SK-N-SH (cell line): ENCODE data around the gene PHF12. TPM values are rescaled to one million over a fixed set of nuclear protein-coding genes. Genes with fewer than 3 reads are reported as not detected.

Experiments
- CTCF ChIA-PET: fragments of 300-600, 350-600 bp; formaldehyde crosslinking; extraction: SDS; loops from one replicate; lab custom pipeline; 2021; lab: Yijun Ruan, JAX
- POLR2A ChIA-PET: fragments of 350-600 bp; sonication (Branson Sonifier 250); formaldehyde crosslinking; extraction: SDS; loops from one replicate; lab custom pipeline; 2020; ENCODE audit warnings: antibody characterized with exemption, inconsistent platforms; lab: Yijun Ruan, JAX
- DNase-seq: peaks from one replicate; pipeline ENCODE4 v3.0.0; 2012
- H2AFZ ChIP-seq: fragments of 200-600 bp; sonication (generic); 2 replicates; pipeline ENCODE4 v1.8.1; 2016; ENCODE audit warnings: antibody characterized with exemption, mild to moderate bottlenecking, low read depth
- H3F3A ChIP-seq: fragments of 200-600 bp; sonication (generic); replicated peaks from 2 replicates; pipeline ENCODE3; 2016; ENCODE audit warnings: antibody characterized with exemption, mild to moderate bottlenecking; ENCODE audit not compliant: insufficient read depth
- H3K27ac ChIP-seq, 2 experiments: fragments of 200-500 bp in 1 of 2; fragments of 200-600 bp in 1 of 2; sonication (Bioruptor generic) in 1 of 2; sonication (generic), shearing (Covaris generic) in 1 of 2; 2 replicates each; pipeline versions ENCODE4 v1.5.1 to v1.6.1; 2014 to 2016; ENCODE audit warnings: low read depth in 2 of 2, inconsistent platforms in 1 of 2, low read length in 1 of 2, mild to moderate bottlenecking in 1 of 2, mixed read lengths in 1 of 2
- H3K27me3 ChIP-seq: fragments of 200-600 bp; sonication (generic), shearing (Covaris generic); 2 replicates; pipeline ENCODE4 v1.6.1; 2016; ENCODE audit warnings: mixed run types; ENCODE audit not compliant: insufficient read depth
- H3K36me3 ChIP-seq, 2 experiments: fragments of 200-500 bp in 1 of 2; fragments of 200-600 bp in 1 of 2; sonication (Bioruptor generic) in 1 of 2; sonication (generic) in 1 of 2; replicated peaks in 1 of 2; 2 replicates each; pipeline versions ENCODE3 to v1.5.1; 2014 to 2016; ENCODE audit warnings: low read length in 1 of 2, mild to moderate bottlenecking in 1 of 2; ENCODE audit not compliant: insufficient read depth in 2 of 2, control insufficient read depth in 1 of 2
- H3K4me1 ChIP-seq, 2 experiments: fragments of 200-500 bp in 1 of 2; fragments of 200-600 bp in 1 of 2; sonication (Bioruptor generic) in 1 of 2; sonication (generic), shearing (Covaris generic) in 1 of 2; 2 replicates each; pipeline versions ENCODE4 v1.5.1 to v1.6.1; 2014 to 2016; ENCODE audit warnings: low read depth in 1 of 2, low read length in 1 of 2, mixed run types in 1 of 2; ENCODE audit not compliant: insufficient read depth in 2 of 2, control insufficient read depth in 1 of 2
- H3K4me2 ChIP-seq: fragments of 200-600 bp; sonication (generic), shearing (Covaris generic); 2 replicates; pipeline ENCODE4 v1.6.1; 2017; ENCODE audit warnings: mixed run types
- H3K4me3 ChIP-seq, 2 experiments: fragments of 200-500 bp in 1 of 2; fragments of 200-600 bp in 1 of 2; sonication (Bioruptor generic) in 1 of 2; sonication (generic), shearing (Covaris generic) in 1 of 2; 2 replicates each; pipeline versions ENCODE4 v1.5.1 to v1.8.1; 2014 to 2016; ENCODE audit warnings: low read depth in 2 of 2, inconsistent platforms in 1 of 2, low read length in 1 of 2, mild to moderate bottlenecking in 1 of 2, mixed read lengths in 1 of 2, moderate library complexity in 1 of 2
- H3K79me2 ChIP-seq: fragments of 200-600 bp; sonication (generic); 2 replicates; pipeline ENCODE4 v1.8.1; 2017; ENCODE audit warnings: mild to moderate bottlenecking; ENCODE audit not compliant: insufficient read depth
- H3K9ac ChIP-seq: fragments of 200-600 bp; sonication (generic); 2 replicates; pipeline ENCODE4 v1.6.1; 2017; ENCODE audit warnings: mixed run types
- H3K9me2 ChIP-seq: fragments of 200-600 bp; sonication (generic); 2 replicates; pipeline ENCODE4 v1.6.1; 2017; ENCODE audit warnings: mixed run types
- H3K9me3 ChIP-seq: fragments of 200-600 bp; sonication (generic); 2 replicates; pipeline ENCODE4 v1.6.1; 2017; ENCODE audit warnings: mixed run types, mild to moderate bottlenecking, moderate library complexity
- H4K20me1 ChIP-seq: fragments of 200-600 bp; sonication (generic); 2 replicates; pipeline ENCODE4 v1.6.1; 2017; ENCODE audit warnings: mild to moderate bottlenecking, mixed run types; ENCODE audit not compliant: insufficient read depth
- CHD2 ChIP-seq: fragments of 150-350 bp; IDR thresholded peaks from 2 replicates; pipeline ENCODE4 v1.6.1; 2018; ENCODE audit warnings: low read length; ENCODE audit not compliant: partially characterized antibody
- ELF1 ChIP-seq: IDR thresholded peaks from 2 replicates; pipeline ENCODE4 v1.4.0; 2012
- FOSL2 ChIP-seq: IDR thresholded peaks from 2 replicates; pipeline ENCODE4 v1.4.0; 2012; ENCODE audit warnings: low read depth, mild to moderate bottlenecking, moderate library complexity, borderline replicate concordance
- FOXJ3 ChIP-seq: sonication (generic); formaldehyde crosslinking; IDR thresholded peaks from 2 replicates; pipeline ENCODE4 v1.5.1; 2020; ENCODE audit warnings: mild to moderate bottlenecking, missing genetic modification reagents
- FOXM1 ChIP-seq: IDR thresholded peaks from 2 replicates; pipeline ENCODE4 v1.4.0; 2012; ENCODE audit warnings: low read depth, mild to moderate bottlenecking
- GABPA ChIP-seq: IDR thresholded peaks from 2 replicates; pipeline ENCODE4 v1.4.0; 2012; ENCODE audit warnings: low read depth, mild to moderate bottlenecking
- GATA2 ChIP-seq: sonication (generic); formaldehyde crosslinking; IDR thresholded peaks from 2 replicates; pipeline ENCODE4 v1.5.0; 2020; ENCODE audit warnings: mild to moderate bottlenecking, missing genetic modification reagents
- MAX ChIP-seq: IDR thresholded peaks from 2 replicates; pipeline ENCODE4 v1.4.0; 2012; ENCODE audit warnings: low read depth
- MEF2A ChIP-seq: IDR thresholded peaks from 2 replicates; pipeline ENCODE4 v1.4.0; 2012; ENCODE audit warnings: low read depth, borderline replicate concordance
- NFIC ChIP-seq: IDR thresholded peaks from 2 replicates; pipeline ENCODE4 v1.4.0; 2012; ENCODE audit warnings: borderline replicate concordance
- NRF1 ChIP-seq: IDR thresholded peaks from 2 replicates; pipeline ENCODE4 v1.6.1; 2012; ENCODE audit warnings: low read depth, mild to moderate bottlenecking, low read length
- RFX5 ChIP-seq: IDR thresholded peaks from 2 replicates; pipeline ENCODE4 v1.6.1; 2012; ENCODE audit warnings: mild to moderate bottlenecking, improper control_type of control experiment, low read length
- RXRA ChIP-seq: IDR thresholded peaks from 2 replicates; pipeline ENCODE4 v1.4.0; 2012; ENCODE audit warnings: low read depth, mild to moderate bottlenecking, borderline replicate concordance
- SMC3 ChIP-seq: IDR thresholded peaks from 2 replicates; pipeline ENCODE4 v1.6.1; 2012; ENCODE audit warnings: low read depth, low read length, improper control_type of control experiment
- TAF1 ChIP-seq: IDR thresholded peaks from 2 replicates; pipeline ENCODE4 v1.6.1; 2012; ENCODE audit warnings: low read depth, mild to moderate bottlenecking, low read length, moderate library complexity, borderline replicate concordance
- WGBS: methylation state at CpG from one replicate; pipeline ENCODE4 v1.1.6; 2017; ENCODE audit warnings: low lambda C conversion rate; 5-methylcytosine and 5-hydroxymethylcytosine counted together
- polyA plus RNA-seq, 3 experiments: library from polyadenylated mRNA; depleted of rRNA; stranded (reverse); fragments of >200 nt; gene quantifications; 2 replicates each; pipeline ENCODE4 v1.2.3, GENCODE V29; 2012
- TF ChIP-seq, protein P1 (sequence below): IDR thresholded peaks from 2 replicates; pipeline ENCODE4 v1.4.0; 2012; ENCODE audit warnings: low read depth, borderline replicate concordance
- TF ChIP-seq, protein P2 (sequence below): fragments of 150-350 bp; IDR thresholded peaks from 2 replicates; pipeline ENCODE4 v1.6.1; 2017; ENCODE audit warnings: antibody characterized with exemption, low read length, low read depth, borderline replicate concordance
- TF ChIP-seq, protein P3 (sequence below): fragments of 150-350 bp; IDR thresholded peaks from 2 replicates; pipeline ENCODE4 v1.6.1; 2016; ENCODE audit warnings: mild to moderate bottlenecking, low read depth, low read length

PHF12 gene
- polyA plus RNA-seq, 1 of the 3 experiments (the other 2 are of a cell fraction): 24.0 TPM

- WGBS: 53% methylated on average over 1 of the region's 1 CpG
- ChIA-PET POLR2A (no interaction called here), CTCF (no interaction called here)
- H2AFZ ChIP-seq: no peak overlapping the region
- H3K27ac ChIP-seq: no peak overlapping the region
- H3K4me1 ChIP-seq: no peaks in the 10 kb centered on the region
- no peak overlapping the region for H3K4me3 ChIP-seq
- peaks cover 3% of the 10 kb centered on the region for H3F3A ChIP-seq
- TF ChIP-seq, protein P1, sequence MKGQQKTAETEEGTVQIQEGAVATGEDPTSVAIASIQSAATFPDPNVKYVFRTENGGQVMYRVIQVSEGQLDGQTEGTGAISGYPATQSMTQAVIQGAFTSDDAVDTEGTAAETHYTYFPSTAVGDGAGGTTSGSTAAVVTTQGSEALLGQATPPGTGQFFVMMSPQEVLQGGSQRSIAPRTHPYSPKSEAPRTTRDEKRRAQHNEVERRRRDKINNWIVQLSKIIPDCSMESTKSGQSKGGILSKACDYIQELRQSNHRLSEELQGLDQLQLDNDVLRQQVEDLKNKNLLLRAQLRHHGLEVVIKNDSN: no peak
- TF ChIP-seq ELF1 (no peak), MAX (no peak), GATA2 (CRISPR knock-in tag) (no peak), NFIC (no peak), MEF2A (no peak), NRF1 (no peak), GABPA (no peak), FOXJ3 (CRISPR knock-in tag) (no peak), TAF1 (no peak)
- TF ChIP-seq, protein P2, sequence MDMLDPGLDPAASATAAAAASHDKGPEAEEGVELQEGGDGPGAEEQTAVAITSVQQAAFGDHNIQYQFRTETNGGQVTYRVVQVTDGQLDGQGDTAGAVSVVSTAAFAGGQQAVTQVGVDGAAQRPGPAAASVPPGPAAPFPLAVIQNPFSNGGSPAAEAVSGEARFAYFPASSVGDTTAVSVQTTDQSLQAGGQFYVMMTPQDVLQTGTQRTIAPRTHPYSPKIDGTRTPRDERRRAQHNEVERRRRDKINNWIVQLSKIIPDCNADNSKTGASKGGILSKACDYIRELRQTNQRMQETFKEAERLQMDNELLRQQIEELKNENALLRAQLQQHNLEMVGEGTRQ: no peak
- TF ChIP-seq, protein P3, sequence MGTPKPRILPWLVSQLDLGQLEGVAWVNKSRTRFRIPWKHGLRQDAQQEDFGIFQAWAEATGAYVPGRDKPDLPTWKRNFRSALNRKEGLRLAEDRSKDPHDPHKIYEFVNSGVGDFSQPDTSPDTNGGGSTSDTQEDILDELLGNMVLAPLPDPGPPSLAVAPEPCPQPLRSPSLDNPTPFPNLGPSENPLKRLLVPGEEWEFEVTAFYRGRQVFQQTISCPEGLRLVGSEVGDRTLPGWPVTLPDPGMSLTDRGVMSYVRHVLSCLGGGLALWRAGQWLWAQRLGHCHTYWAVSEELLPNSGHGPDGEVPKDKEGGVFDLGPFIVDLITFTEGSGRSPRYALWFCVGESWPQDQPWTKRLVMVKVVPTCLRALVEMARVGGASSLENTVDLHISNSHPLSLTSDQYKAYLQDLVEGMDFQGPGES: no peak
- no peak overlapping the region for H3K4me2 ChIP-seq
- no peaks in the 10 kb centered on the region for H3K9me2 ChIP-seq
- no peak for DNase-seq
- no peaks in the 10 kb centered on the region for H4K20me1 ChIP-seq
- H3K36me3 ChIP-seq: peaks cover 7 to 29% of the 10 kb centered on the region in 2 experiments
- no peaks in the 10 kb centered on the region for H3K9me3 ChIP-seq
- H3K27me3 ChIP-seq: no peaks in the 10 kb centered on the region
- H3K79me2 ChIP-seq: no peaks in the 10 kb centered on the region
- H3K9ac ChIP-seq: no peak overlapping the region
Observed at GRCh38 chr17:28875848-28876550, 75.3 kb downstream of the PHF12 start.

GRCh38 chr17:28874750-28875149 is 76.6 kb downstream of the PHF12 start:
- Histone ChIP-seq H3K4me2 (no peak overlapping the region), H3K4me1 (no peaks in the 10 kb centered on the region), H3K9me2 (no peaks in the 10 kb centered on the region), H3K4me3 (no peak overlapping the region), H3K9me3 (no peaks in the 10 kb centered on the region), H4K20me1 (no peaks in the 10 kb centered on the region), H3K27me3 (no peaks in the 10 kb centered on the region), H3K79me2 (no peaks in the 10 kb centered on the region), H2AFZ (no peak overlapping the region), H3K36me3 (peaks cover 5 to 16% of the 10 kb centered on the region in 2 experiments), H3K9ac (no peak overlapping the region), H3F3A (peaks cover 3% of the 10 kb centered on the region), H3K27ac (no peak overlapping the region)
- 95% methylated on average over 3 of the region's 3 CpGs for whole genome bisulfite sequencing
- TF ChIP-seq GATA2 (CRISPR knock-in tag) (no peak), NRF1 (no peak), SMC3 (no peak), FOXM1 (no peak), CHD2 (no peak), FOSL2 (no peak), RFX5 (no peak), RXRA (no peak), GABPA (no peak)
- TF ChIP-seq, protein P2: no peak
- ChIA-PET CTCF (no interaction called here), POLR2A (no interaction called here)
- DNase-seq: no peak
